ENCODE measurements around the gene DNMBP.

Gene DNMBP

GRCh38 chr10:99894613-99895012 is 115.1 kb downstream of the DNMBP start:
- no peak overlapping the region for H3K27ac ChIP-seq
- no peaks in the 10 kb centered on the region for H3K4me1 ChIP-seq
- TF ChIP-seq CTCF (IDR thresholded peaks at IDR 0.05), result no peak
- no peak for DNase-seq
- no peaks in the 10 kb centered on the region for H3K27me3 ChIP-seq
- intact Hi-C loops (cut with DNase I; ENCODE audit: low total_unique reads), result no loop called here
- peaks cover 53 to 84% (median 71%) of the 10 kb centered on the region in 3 donors for H3K36me3 ChIP-seq
- H3K9me3 ChIP-seq, result no peaks in the 10 kb centered on the region
- no peak overlapping the region for H3K4me3 ChIP-seq

- Histone ChIP-seq H3K27ac (no peak overlapping the region), H3K36me3 (peaks cover 47 to 83% (median 63%) of the 10 kb centered on the region in 3 donors), H3K9me3 (no peaks in the 10 kb centered on the region), H3K4me3 (no peak overlapping the region), H3K4me1 (peaks cover 0 to 4% (median 0%) of the 10 kb centered on the region in 4 donors), H3K27me3 (no peaks in the 10 kb centered on the region)
- no peak for DNase-seq
- intact Hi-C loops (cut with DNase I; ENCODE audit: low total_unique reads), result no loop called here
- TF ChIP-seq CTCF (IDR thresholded peaks at IDR 0.05), result no peak
Measured at GRCh38 chr10:99888622-99889021, 121.1 kb downstream of the DNMBP start.

GRCh38 chr10:99883523-99883922 is 126.2 kb downstream of the DNMBP start:
- intact Hi-C loops (cut with DNase I; ENCODE audit: low total_unique reads), result no loop called here
- Histone ChIP-seq H3K36me3 (peaks cover 81 to 100% (median 88%) of the 10 kb centered on the region in 3 donors), H3K27ac (no peak overlapping the region)

GRCh38 chr10:99881371-99881770 is 128.4 kb downstream of the DNMBP start:
- TF ChIP-seq CTCF (IDR thresholded peaks at IDR 0.05), result no peak
- DNase-seq, result no peak
- no peaks in the 10 kb centered on the region for H3K27me3 ChIP-seq
- H3K27ac ChIP-seq, result no peak overlapping the region
- H3K4me1 ChIP-seq, result no peaks in the 10 kb centered on the region
- peaks cover 85 to 100% (median 92%) of the 10 kb centered on the region in 3 donors for H3K36me3 ChIP-seq
- no peaks in the 10 kb centered on the region for H3K9me3 ChIP-seq
- intact Hi-C loops (cut with DNase I; ENCODE audit: low total_unique reads), result no loop called here
- no peak overlapping the region for H3K4me3 ChIP-seq

More at GRCh38 chr10:99883523-99883922, 126.2 kb downstream of the DNMBP start:
- no peak for TF ChIP-seq CTCF (IDR thresholded peaks at IDR 0.05)
- no peak for DNase-seq
- H3K4me1 ChIP-seq, result peaks cover 0 to under 1% (median 0%) of the 10 kb centered on the region in 4 donors
- no peak overlapping the region for H3K4me3 ChIP-seq
- H3K27me3 ChIP-seq, result no peaks in the 10 kb centered on the region
- H3K9me3 ChIP-seq, result no peaks in the 10 kb centered on the region

- H3K27ac ChIP-seq, result no peak overlapping the region
- H3K9me3 ChIP-seq, result no peaks in the 10 kb centered on the region
- intact Hi-C loops (cut with DNase I; ENCODE audit: low total_unique reads), result no loop called here
- H3K36me3 ChIP-seq, result peaks cover 86 to 100% (median 90%) of the 10 kb centered on the region in 3 donors
- no peaks in the 10 kb centered on the region for H3K4me1 ChIP-seq
- H3K27me3 ChIP-seq, result no peaks in the 10 kb centered on the region
- H3K4me3 ChIP-seq, result no peak overlapping the region
- no peak for TF ChIP-seq CTCF (IDR thresholded peaks at IDR 0.05)
- DNase-seq, result no peak
Measured at GRCh38 chr10:99880080-99880835, 129.5 kb downstream of the DNMBP start.
